CD4-positive, alpha-beta T cell (primary cell): ENCODE results near the gene ATP6AP1. TPM values are rescaled to one million over a fixed set of nuclear protein-coding genes. Genes with fewer than 3 reads are reported as not detected.

Experiments
- ATAC-seq: fragments of 200-7000 bp; cut with Tn5 transposase; one replicate; pipeline ENCODE4 v1.10.0; 2022; ENCODE audit warnings: mild to moderate bottlenecking; ENCODE audit not compliant: poor library complexity
- CTCF ChIA-PET: fragments of 350-600 bp; sonication (Branson Sonifier 250); formaldehyde crosslinking; loops from one replicate; lab custom pipeline; 2021; ENCODE audit warnings: antibody characterized with exemption, inconsistent platforms; lab: Charles Lee
- POLR2A ChIA-PET: fragments of 350-600 bp; sonication (Branson Sonifier 250); formaldehyde crosslinking; loops from one replicate; lab custom pipeline; 2021; ENCODE audit warnings: antibody characterized with exemption, inconsistent platforms; lab: Charles Lee
- DNase-seq, 14 experiments: peaks; one replicate each; pipeline ENCODE4 v3.0.0-alpha.2; 2013 to 2020; ENCODE audit warnings: mixed read lengths in 2 of 14
- H3K27ac ChIP-seq, 2 donors: one replicate each; pipeline versions ENCODE4 v1.5.1 to v1.7.0; 2013; ENCODE audit warnings: low read length in 2 of 2, low read depth in 1 of 2, mild to moderate bottlenecking in 1 of 2
- H3K27me3 ChIP-seq, 2 experiments: 1 replicate in 1 of 2; 2 replicates in 1 of 2; pipeline versions ENCODE4 v1.6.1 to v1.7.0; 2013; ENCODE audit warnings: low read length in 2 of 2, control low read depth in 1 of 2, mild to moderate bottlenecking in 1 of 2, moderate library complexity in 1 of 2; ENCODE audit not compliant: insufficient read depth in 2 of 2, control insufficient read depth in 1 of 2
- H3K36me3 ChIP-seq: one replicate; pipeline ENCODE4 v1.6.1; 2013; ENCODE audit warnings: low read length, control low read depth; ENCODE audit not compliant: insufficient read depth
- H3K4me1 ChIP-seq: one replicate; pipeline ENCODE4 v1.6.1; 2013; ENCODE audit warnings: low read length, control low read depth; ENCODE audit not compliant: insufficient read depth
- H3K4me3 ChIP-seq: one replicate; pipeline ENCODE4 v1.5.1; 2013; ENCODE audit warnings: mild to moderate bottlenecking, low read length, moderate library complexity
- H3K9me3 ChIP-seq, 2 experiments: 1 replicate in 1 of 2; 2 replicates in 1 of 2; pipeline versions ENCODE4 v1.6.1 to v1.7.0; 2013; ENCODE audit warnings: low read length in 2 of 2, mild to moderate bottlenecking in 2 of 2, control low read depth in 1 of 2, moderate library complexity in 1 of 2; ENCODE audit not compliant: control insufficient read depth in 1 of 2, insufficient read depth in 1 of 2
- H3K27ac Mint-ChIP-seq: one replicate; pipeline ENCODE4 v1.8.0; 2020; ENCODE audit warnings: mixed read lengths
- H3K27me3 Mint-ChIP-seq: one replicate; pipeline ENCODE4 v1.8.0; 2021; ENCODE audit warnings: mixed read lengths
- H3K36me3 Mint-ChIP-seq: one replicate; pipeline ENCODE4 v1.8.0; 2021; ENCODE audit warnings: low read depth, mixed read lengths
- H3K4me1 Mint-ChIP-seq: one replicate; pipeline ENCODE4 v1.8.0; 2021; ENCODE audit warnings: low read depth, mixed read lengths
- H3K4me3 Mint-ChIP-seq: one replicate; pipeline ENCODE4 v1.8.0; 2020; ENCODE audit warnings: mild to moderate bottlenecking, mixed read lengths
- H3K9me3 Mint-ChIP-seq: one replicate; pipeline ENCODE4 v1.8.0; 2020; ENCODE audit warnings: mixed read lengths
- CTCF ChIP-seq: fragments of 200-600 bp; IDR thresholded peaks from one replicate; pipeline ENCODE4 v1.8.0; 2022; ENCODE audit warnings: antibody characterized with exemption, mild to moderate bottlenecking
- intact Hi-C, 2 experiments: fragments of 100-400 bp; cut with DNase I in 1 of 2; cut with micrococcal nuclease in 1 of 2; formaldehyde crosslinking; loops; one replicate each; pipeline versions ENCODE4 v1.15.1 to v1.9.0; 2023 to 2025; cut with DNase I, micrococcal nuclease
- total RNA-seq, 174 experiments: library from RNA in 2 of 174; stranded (reverse) in 2 of 174; gene quantifications; one replicate each; pipeline ENCODE4 v1.2.3 and lab custom pipeline; 2021 to 2026

ATP6AP1 gene
- total RNA-seq, 2 experiments from 2014 or later = 31.4 to 40.8 TPM

GRCh38 chrX:154458116-154458953 lies 29.9 kb downstream of the ATP6AP1 start, which contains the start of gene PLXNA3:
Gene PLXNA3 (plus strand): TSS chrX:154458281. CDS start chrX:154460184, 1,903 bp downstream.
- Mint-ChIP-seq H3K36me3 (peaks cover 19% of the 10 kb centered on the region), H3K4me1 (peaks cover 11% of the 10 kb centered on the region), H3K27ac (peak within 1 kb of the TSS; percentile 83), H3K27me3 (no peaks in the 10 kb centered on the region), H3K4me3 (peak within 1 kb of the TSS; percentile 92), H3K9me3 (no peaks in the 10 kb centered on the region)
- CTCF ChIA-PET = no interaction called here
- H3K9me3 ChIP-seq = no peaks in the 10 kb centered on the region
- POLR2A ChIA-PET = interaction anchor here (0.8 to 1.8 kb wide), 10 partner anchors 17 to 60 kb away, joined by 4 to 8 read pairs (median 4); partner anchors contain the start of genes RPL10, SLC10A3 and UBL4A
- peak within 1 kb of the TSS; percentile 67 for H3K4me3 ChIP-seq
- ATAC-seq = peak; percentile 79
- no peaks in the 10 kb centered on the region for H3K27me3 ChIP-seq
- peak; percentile 41 to 84 (median 64) for DNase-seq
- H3K4me1 ChIP-seq = peaks cover 23% of the 10 kb centered on the region
- TF ChIP-seq CTCF = no peak
- peaks cover 16% of the 10 kb centered on the region for H3K36me3 ChIP-seq
- H3K27ac ChIP-seq = no peak within 1 kb of the TSS
- intact Hi-C loops = loop anchor here in 1 of 2 experiments (1.0 to 2.0 kb wide), 3 partner anchors 20 to 32 kb away; partner anchors contain the start of genes GDI1 and SLC10A3

GRCh38 chrX:154458954-154459778 lies 30.7 kb downstream of the ATP6AP1 start:
- H3K27me3 Mint-ChIP-seq = no peaks in the 10 kb centered on the region
- Histone ChIP-seq H3K27ac (no peak overlapping the region), H3K36me3 (peaks cover 22% of the 10 kb centered on the region), H3K4me3 (peak overlapping the region; percentile 67), H3K27me3 (no peaks in the 10 kb centered on the region), H3K4me1 (peaks cover 23% of the 10 kb centered on the region), H3K9me3 (no peaks in the 10 kb centered on the region)
- intact Hi-C loops = loop anchor here in 1 of 2 experiments (1.0 to 2.0 kb wide), 3 partner anchors 19 to 31 kb away; partner anchors contain the start of genes GDI1 and SLC10A3
- H3K4me3 Mint-ChIP-seq = peak overlapping the region; percentile 86
- H3K4me1 Mint-ChIP-seq = peaks cover 11% of the 10 kb centered on the region
- H3K9me3 Mint-ChIP-seq = no peaks in the 10 kb centered on the region
- TF ChIP-seq CTCF = no peak
- H3K27ac Mint-ChIP-seq = peak overlapping the region; percentile 54
- ChIA-PET POLR2A (interaction anchor here (0.6 to 1.8 kb wide), 9 partner anchors 13 to 61 kb away, joined by 3 to 8 read pairs (median 4); partner anchors contain the start of genes FAM3A, FAM50A, RPL10 and SLC10A3), CTCF (no interaction called here)
- peaks cover 19% of the 10 kb centered on the region for H3K36me3 Mint-ChIP-seq
- DNase-seq (peak in 5 of 14 experiments; percentile 13 to 40 (median 30)), ATAC-seq (peak; percentile 48)

GRCh38 chrX:154459832-154460231 lies 31.4 kb downstream of the ATP6AP1 start:
- peaks cover 19% of the 10 kb centered on the region for H3K36me3 Mint-ChIP-seq
- intact Hi-C loops = loop anchor here in 1 of 2 experiments (2.0 kb wide), 1 partner anchor 23 kb away; the partner anchor contains the start of gene GDI1
- ATAC-seq (no peak), DNase-seq (no peak)
- H3K4me1 Mint-ChIP-seq = peaks cover 11% of the 10 kb centered on the region
- no peaks in the 10 kb centered on the region for H3K27me3 Mint-ChIP-seq
- no peak overlapping the region for H3K4me3 ChIP-seq
- CTCF ChIA-PET = no interaction called here
- POLR2A ChIA-PET = interaction anchor here (1.1 to 1.8 kb wide), 2 partner anchors 14 to 31 kb away, joined by 3 to 8 read pairs; partner anchors contain the start of gene SLC10A3
- H3K4me3 Mint-ChIP-seq = peak overlapping the region; percentile 72
- H3K9me3 ChIP-seq = no peaks in the 10 kb centered on the region
- no peak overlapping the region for H3K27ac ChIP-seq
- no peak for TF ChIP-seq CTCF
- H3K27ac Mint-ChIP-seq = peak overlapping the region; percentile 36
- peaks cover 28% of the 10 kb centered on the region for H3K36me3 ChIP-seq
- H3K4me1 ChIP-seq = peaks cover 23% of the 10 kb centered on the region
- no peaks in the 10 kb centered on the region for H3K27me3 ChIP-seq
- no peaks in the 10 kb centered on the region for H3K9me3 Mint-ChIP-seq
